H1 (cell line): Measurements from ENCODE around the gene POLR2C. TPM values are rescaled to one million over a fixed set of nuclear protein-coding genes. Genes with fewer than 3 reads are reported as not detected.

ENCODE experiments used
- CTCF ChIA-PET: fragments of 300-600 bp; sonication (Branson Sonifier 250); formaldehyde crosslinking; loops from one replicate; lab custom pipeline; 2021; ENCODE audit not compliant: partially characterized antibody; lab: Charles Lee
- POLR2A ChIA-PET: fragments of 300-600 bp; sonication (Branson Sonifier 250); formaldehyde crosslinking; loops from one replicate; lab custom pipeline; 2021; ENCODE audit warnings: inconsistent platforms; ENCODE audit not compliant: partially characterized antibody; lab: Charles Lee
- DNase-seq, 2 experiments: peaks; one replicate each; pipeline versions ENCODE4 v3.0.0 to v3.0.0-alpha.2; 2010 to 2022; ENCODE audit warnings: low spot score in 2 of 2, low read depth in 1 of 2, mixed read lengths in 1 of 2
- FAIRE-seq: peaks from 2 replicates; lab custom pipeline; 2011; peaks lifted over from hg19 to GRCh38; lab: Jason Lieb, UNC
- H2AFZ ChIP-seq: 2 replicates; pipeline ENCODE4 v1.8.1; 2012; ENCODE audit warnings: low read length, inconsistent platforms
- H2AK5ac ChIP-seq: 2 replicates; pipeline ENCODE4 v1.6.1; 2013; ENCODE audit warnings: low read depth, low read length
- H2BK120ac ChIP-seq: replicated peaks from 2 replicates; pipeline ENCODE3; 2013; ENCODE audit warnings: low read depth, low read length, inconsistent platforms
- H2BK12ac ChIP-seq: 2 replicates; pipeline ENCODE4 v1.6.1; 2013; ENCODE audit warnings: low read depth, low read length
- H2BK15ac ChIP-seq: 2 replicates; pipeline ENCODE4 v1.6.1; 2013; ENCODE audit warnings: low read length
- H2BK20ac ChIP-seq: 2 replicates; pipeline ENCODE4 v1.6.1; 2013; ENCODE audit warnings: low read length
- H2BK5ac ChIP-seq: 2 replicates; pipeline ENCODE4 v1.6.1; 2013; ENCODE audit warnings: low read depth, low read length
- H3K14ac ChIP-seq: 2 replicates; pipeline ENCODE4 v1.6.1; 2013; ENCODE audit warnings: inconsistent platforms; ENCODE audit not compliant: insufficient read length
- H3K18ac ChIP-seq: 2 replicates; pipeline ENCODE4 v1.6.1; 2013; ENCODE audit warnings: low read length; ENCODE audit errors: extremely low read depth
- H3K23ac ChIP-seq: 2 replicates; pipeline ENCODE4 v1.6.1; 2013; ENCODE audit warnings: inconsistent platforms; ENCODE audit not compliant: insufficient read length
- H3K23me2 ChIP-seq: 2 replicates; pipeline ENCODE4 v1.6.1; 2013; ENCODE audit warnings: low read depth, low read length
- H3K27ac ChIP-seq: 2 replicates; pipeline ENCODE4 v1.6.1; 2011; ENCODE audit warnings: low read depth, low read length, inconsistent platforms
- H3K27me3 ChIP-seq, 4 experiments: replicated peaks in 1 of 4; 1 replicate in 1 of 4; 2 replicates in 3 of 4; pipeline versions ENCODE4 v1.6.1 to v1.8.1; 2011 to 2013; ENCODE audit warnings: low read length in 3 of 4, mild to moderate bottlenecking in 3 of 4, inconsistent platforms in 2 of 4, mixed read lengths in 2 of 4, moderate library complexity in 1 of 4; ENCODE audit not compliant: control insufficient read depth in 3 of 4, insufficient read depth in 3 of 4; ENCODE audit errors: extremely low read depth in 1 of 4
- H3K36me3 ChIP-seq, 4 experiments: 2 replicates each; pipeline versions ENCODE4 v1.6.1 to v1.8.1; 2011 to 2013; ENCODE audit warnings: mild to moderate bottlenecking in 4 of 4, low read length in 3 of 4, moderate library complexity in 2 of 4, control low read depth in 1 of 4, inconsistent platforms in 1 of 4; ENCODE audit not compliant: insufficient read depth in 4 of 4, control insufficient read depth in 2 of 4
- H3K4ac ChIP-seq: replicated peaks from 2 replicates; pipeline ENCODE3; 2013; ENCODE audit warnings: low read length, low read depth, mixed read lengths, inconsistent platforms; ENCODE audit not compliant: insufficient read length
- H3K4me1 ChIP-seq, 4 experiments: replicated peaks in 1 of 4; 1 replicate in 1 of 4; 2 replicates in 3 of 4; pipeline versions ENCODE4 v1.6.1 to v1.8.1; 2011 to 2013; ENCODE audit warnings: low read length in 3 of 4, inconsistent platforms in 2 of 4, mixed read lengths in 1 of 4; ENCODE audit not compliant: insufficient read depth in 4 of 4, control insufficient read depth in 3 of 4
- H3K4me2 ChIP-seq, 2 experiments: 2 replicates each; pipeline versions ENCODE4 v1.6.1 to v1.8.1; 2011 to 2013; ENCODE audit warnings: low read depth in 2 of 2, low read length in 2 of 2, control low read depth in 1 of 2, inconsistent platforms in 1 of 2, mild to moderate bottlenecking in 1 of 2; ENCODE audit not compliant: insufficient read depth in 1 of 2
- H3K4me3 ChIP-seq, 4 experiments: fragments of 200-600, 300-600 bp in 1 of 4; sonication (generic), shearing (Covaris generic), sonication (Bioruptor Twin) in 1 of 4; 2 replicates each; pipeline versions ENCODE4 v1.5.1 to v1.8.1; 2011 to 2016; ENCODE audit warnings: low read length in 4 of 4, low read depth in 3 of 4, control low read depth in 2 of 4, inconsistent platforms in 2 of 4, mild to moderate bottlenecking in 2 of 4, mixed read lengths in 1 of 4, moderate library complexity in 1 of 4; ENCODE audit not compliant: insufficient read depth in 2 of 4; ENCODE audit errors: extremely low read depth in 1 of 4
- H3K56ac ChIP-seq: replicated peaks from 2 replicates; pipeline ENCODE3; 2013; ENCODE audit warnings: low read depth, mild to moderate bottlenecking, mixed read lengths, low read length, inconsistent platforms; ENCODE audit not compliant: insufficient read length
- H3K79me1 ChIP-seq: 2 replicates; pipeline ENCODE4 v1.6.1; 2013; ENCODE audit warnings: low read depth, low read length, control low read depth
- H3K79me2 ChIP-seq, 2 experiments: 2 replicates each; pipeline versions ENCODE4 v1.6.1 to v1.8.1; 2012 to 2013; ENCODE audit warnings: low read length in 2 of 2, mild to moderate bottlenecking in 2 of 2, inconsistent platforms in 1 of 2; ENCODE audit not compliant: insufficient read depth in 2 of 2, control insufficient read depth in 1 of 2
- H3K9ac ChIP-seq, 4 experiments: replicated peaks in 1 of 4; 1 replicate in 1 of 4; 2 replicates in 3 of 4; pipeline versions ENCODE4 v1.6.1 to v1.8.1; 2011 to 2013; ENCODE audit warnings: low read depth in 3 of 4, low read length in 3 of 4, control low read depth in 2 of 4, mild to moderate bottlenecking in 2 of 4, moderate library complexity in 2 of 4, inconsistent platforms in 1 of 4; ENCODE audit errors: extremely low read depth in 1 of 4
- H3K9me3 ChIP-seq, 2 experiments: 2 replicates each; pipeline versions ENCODE4 v1.6.1 to v1.8.1; 2012 to 2013; ENCODE audit warnings: mild to moderate bottlenecking in 2 of 2, moderate library complexity in 2 of 2, control low read depth in 1 of 2, inconsistent platforms in 1 of 2, low read depth in 1 of 2, low read length in 1 of 2, mixed read lengths in 1 of 2; ENCODE audit not compliant: insufficient read depth in 2 of 2
- H4K20me1 ChIP-seq, 2 experiments: replicated peaks in 1 of 2; 2 replicates each; pipeline versions ENCODE3 to v1.8.1; 2011 to 2013; ENCODE audit warnings: inconsistent platforms in 2 of 2, low read length in 2 of 2, mild to moderate bottlenecking in 1 of 2; ENCODE audit not compliant: insufficient read depth in 2 of 2, control insufficient read depth in 1 of 2
- H4K5ac ChIP-seq: 2 replicates; pipeline ENCODE4 v1.6.1; 2013; ENCODE audit warnings: low read length, low read depth, mixed read lengths, inconsistent platforms; ENCODE audit not compliant: insufficient read length
- H4K8ac ChIP-seq: 2 replicates; pipeline ENCODE4 v1.8.0; 2013; ENCODE audit warnings: mild to moderate bottlenecking, moderate library complexity, low read length, inconsistent platforms; ENCODE audit not compliant: insufficient read depth; ENCODE audit errors: extremely low read depth
- H4K91ac ChIP-seq: replicated peaks from 2 replicates; pipeline ENCODE3; 2013; ENCODE audit warnings: low read length, mixed read lengths, inconsistent platforms; ENCODE audit not compliant: insufficient read length
- ASH2L ChIP-seq: fragments of 200-600, 300-600 bp; sonication (generic); IDR thresholded peaks from one replicate; pipeline ENCODE4 v1.7.1; 2017; ENCODE audit warnings: low read length
- EP300 ChIP-seq, 2 experiments: IDR thresholded peaks; 1 replicate in 1 of 2; 2 replicates in 1 of 2; pipeline ENCODE4 v1.6.1; 2011 to 2012; ENCODE audit warnings: low read depth in 2 of 2, low read length in 2 of 2, mild to moderate bottlenecking in 2 of 2, borderline replicate concordance in 1 of 2, inconsistent platforms in 1 of 2, moderate library complexity in 1 of 2
- FOSL1 ChIP-seq: IDR thresholded peaks from 2 replicates; pipeline ENCODE4 v1.6.1; 2011; ENCODE audit warnings: mild to moderate bottlenecking, low read depth, low read length, moderate library complexity; ENCODE audit not compliant: insufficient read depth
- KDM4A ChIP-seq: IDR thresholded peaks from one replicate; pipeline ENCODE4 v1.7.1; 2012; ENCODE audit warnings: low read depth, mild to moderate bottlenecking, moderate library complexity, low read length, inconsistent platforms; ENCODE audit not compliant: severe bottlenecking
- NRF1 ChIP-seq: IDR thresholded peaks from 2 replicates; pipeline ENCODE4 v1.6.1; 2011; ENCODE audit warnings: mild to moderate bottlenecking, low read depth, low read length, improper control_type of control experiment
- POU5F1 ChIP-seq: IDR thresholded peaks from 2 replicates; pipeline ENCODE4 v1.6.1; 2011; ENCODE audit warnings: low read depth, mild to moderate bottlenecking, low read length, moderate library complexity
- TCF12 ChIP-seq: IDR thresholded peaks from 2 replicates; pipeline ENCODE4 v1.6.1; 2011; ENCODE audit warnings: low read depth, mild to moderate bottlenecking, low read length
- WGBS, 2 experiments: shearing (Covaris generic) in 1 of 2; methylation state at CpG; one replicate each; pipeline versions ENCODE4 v1.1.6 to v1.1.7; 2013 to 2015; ENCODE audit warnings: low lambda C conversion rate in 2 of 2, mixed read lengths in 2 of 2, inconsistent platforms in 1 of 2, low coverage in 1 of 2, missing lambda C conversion rate in 1 of 2; ENCODE audit not compliant: insufficient replicate concordance in 2 of 2, insufficient coverage in 1 of 2, insufficient read length in 1 of 2; ENCODE audit errors: extremely low coverage in 1 of 2, missing lambda C conversion rate in 1 of 2; 5-methylcytosine and 5-hydroxymethylcytosine counted together
- polyA plus RNA-seq, 7 experiments: library from polyadenylated mRNA; depleted of rRNA in 3 of 7; stranded (reverse) in 5 of 7; unstranded in 2 of 7; fragments of >200 nt in 5 of 7; fragments of 200-250 nt in 2 of 7; gene quantifications; 1 replicate in 5 of 7; 2 replicates in 1 of 7; 4 replicates in 1 of 7; pipeline versions ENCODE4 v1.2.1 to v1.2.3, GENCODE V29; 2011 to 2013; ENCODE audit warnings: missing spikeins in 2 of 7, mixed read lengths in 2 of 7
- total RNA-seq: library from RNA; stranded (reverse); fragmentation: NEBNext Ultra II Directional; extraction: Animal tissue kit (Norgen Biotek cat#: 25700); gene quantifications from 2 replicates; pipeline ENCODE4 v1.2.1, GENCODE V29; 2021
- TF ChIP-seq, protein P1 (sequence below): IDR thresholded peaks from 2 replicates; pipeline ENCODE4 v1.6.1; 2012; ENCODE audit warnings: inconsistent platforms
- TF ChIP-seq, protein P2 (sequence below): IDR thresholded peaks from 2 replicates; pipeline ENCODE4 v1.6.1; 2011; ENCODE audit warnings: low read depth, mild to moderate bottlenecking, low read length; ENCODE audit not compliant: insufficient read depth

Gene POLR2C
- total and polyA plus RNA-seq, 2 of the 8 experiments (the other 6 are each of a cell fraction or from before 2014, with no cell fraction given): 72.5 to 132 TPM

DNA sequence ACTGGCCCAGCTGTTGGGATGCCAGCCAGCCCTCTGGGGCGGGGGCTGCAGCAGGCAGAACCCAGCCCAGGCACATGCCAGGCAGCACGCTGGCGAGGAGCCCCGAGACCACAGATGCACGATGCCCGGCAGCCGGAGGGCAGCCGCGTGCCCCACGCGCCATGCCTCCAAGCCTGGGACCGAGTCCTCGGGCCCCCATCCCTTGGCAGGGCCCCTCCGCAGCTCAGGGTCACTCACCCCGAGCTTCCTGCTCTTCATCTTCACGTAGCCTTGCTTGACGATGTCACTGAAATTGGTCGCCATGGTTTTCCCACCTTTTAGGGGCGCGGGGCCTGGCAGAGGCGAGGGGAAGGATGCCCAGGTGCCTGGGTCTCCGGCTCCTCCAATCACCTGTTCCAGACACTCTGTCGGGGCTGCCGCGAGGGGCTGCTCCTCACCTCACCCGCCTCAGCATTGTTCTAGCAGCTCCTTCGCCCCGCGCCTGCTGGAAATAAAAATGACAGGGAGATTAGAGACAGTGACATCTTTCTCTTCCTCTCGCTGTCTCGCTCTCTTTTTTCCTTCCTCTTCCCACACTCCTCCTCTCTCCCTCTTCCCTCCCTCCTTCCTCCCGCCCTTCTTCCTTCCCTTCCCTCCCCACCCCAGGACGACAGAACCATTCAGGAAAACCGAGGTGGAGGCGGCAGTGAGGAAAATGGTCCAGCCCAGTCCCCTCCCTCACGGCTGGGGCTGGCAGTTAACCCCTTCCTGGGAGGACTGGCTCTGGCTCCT is 16.9 kb downstream of the POLR2C start:
- Histone ChIP-seq H4K5ac (no peak overlapping the region), H2BK20ac (no peak overlapping the region), H3K23ac (no peak overlapping the region), H3K27ac (no peak overlapping the region), H4K20me1 (peaks cover 1 to 2% of the 10 kb centered on the region in 2 experiments), H3K79me1 (0 out of 2 replicates have a peak, but pooled peaks cover 3% of the 10 kb centered on the region), H3K9ac (no peak overlapping the region), H3K4me3 (peak overlapping the region; percentile 40 to 57 (median 50)), H2AFZ (no peak overlapping the region), H3K36me3 (peaks cover 0 to 3% (median 2%) of the 10 kb centered on the region in 4 experiments; a peak in 2 of 8 replicates), H3K14ac (no peak overlapping the region), H2BK15ac (peak overlapping the region; percentile 92; the same call in 1 of the 2 replicates), H3K4me2 (peak overlapping the region; percentile 59 to 69), H4K8ac (no peak overlapping the region; the same call in 1 of the 2 replicates), H3K4ac (no peak overlapping the region), H2AK5ac (no peak overlapping the region), H3K9me3 (no peaks in the 10 kb centered on the region), H3K56ac (no peak overlapping the region), H3K4me1 (peaks cover 5 to 47% (median 32%) of the 10 kb centered on the region in 4 experiments), H2BK120ac (no peak overlapping the region), H4K91ac (peak overlapping the region; percentile 25), H2BK12ac (peak overlapping the region; percentile 2; the same call in 1 of the 2 replicates), H3K18ac (no peak overlapping the region; the same call in 1 of the 2 replicates), H3K79me2 (no peaks in the 10 kb centered on the region), H2BK5ac (peak overlapping the region; percentile 21; the same call in 1 of the 2 replicates), H3K27me3 (no peaks in the 10 kb centered on the region; a peak in 1 of 7 replicates), H3K23me2 (peaks cover 8% of the 10 kb centered on the region; the same call in 1 of the 2 replicates)
- CTCF ChIA-PET: interaction anchor here (0.7 to 15.0 kb wide), 9 partner anchors 10 to 97 kb away, joined by 3 to 210 read pairs (median 5); partner anchors contain the start of gene POLR2C
- WGBS, 2 experiments: 28% methylated on average over 23 of the region's 36 CpGs; no CpG with 5 or more reads in 1 of the 2 experiments
- FAIRE-seq (no peak), DNase-seq (peak; percentile 50 to 70)
- POLR2A ChIA-PET: interaction anchor here (0.9 to 10.3 kb wide), 7 partner anchors 9 to 49 kb away, joined by 4 to 67 read pairs (median 4); partner anchors contain the start of gene POLR2C
- TF ChIP-seq, protein P1, sequence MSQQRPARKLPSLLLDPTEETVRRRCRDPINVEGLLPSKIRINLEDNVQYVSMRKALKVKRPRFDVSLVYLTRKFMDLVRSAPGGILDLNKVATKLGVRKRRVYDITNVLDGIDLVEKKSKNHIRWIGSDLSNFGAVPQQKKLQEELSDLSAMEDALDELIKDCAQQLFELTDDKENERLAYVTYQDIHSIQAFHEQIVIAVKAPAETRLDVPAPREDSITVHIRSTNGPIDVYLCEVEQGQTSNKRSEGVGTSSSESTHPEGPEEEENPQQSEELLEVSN: peak; percentile 74
- TF ChIP-seq NRF1 (no peak), EP300 (IDR thresholded peaks at IDR 0.05; ENCODE audit: borderline replicate concordance in 1 of 2, low read depth in 2 of 2, low read length in 2 of 2) (peak in 1 of 2 experiments; percentile 97; a peak in 2 of 3 replicates), TCF12 (no peak), ASH2L (peak; percentile 50), FOSL1 (no peak), POU5F1 (no peak), KDM4A (peak; percentile 58)
- TF ChIP-seq, protein P2, sequence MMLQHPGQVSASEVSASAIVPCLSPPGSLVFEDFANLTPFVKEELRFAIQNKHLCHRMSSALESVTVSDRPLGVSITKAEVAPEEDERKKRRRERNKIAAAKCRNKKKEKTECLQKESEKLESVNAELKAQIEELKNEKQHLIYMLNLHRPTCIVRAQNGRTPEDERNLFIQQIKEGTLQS: no peak
